Kidney (tissue), 14 donors: Measurements from ENCODE around the gene OR5J2. TPM values are rescaled to one million over a fixed set of nuclear protein-coding genes. Genes with fewer than 3 reads are reported as not detected.

Experiments used
- DNase-seq, 5 donors: peaks; one replicate each; pipeline ENCODE4 v3.0.0-alpha.2; 2013 to 2020
- FAIRE-seq: peaks from 2 replicates; lab custom pipeline; 2012; peaks lifted over from hg19 to GRCh38; lab: Jason Lieb, UNC
- H3K27ac ChIP-seq, 2 donors: one replicate each; pipeline ENCODE4 v1.7.0; 2013; ENCODE audit warnings: low read depth in 2 of 2, low read length in 2 of 2, inconsistent platforms in 1 of 2
- H3K27me3 ChIP-seq: one replicate; pipeline ENCODE4 v1.7.1; 2013; ENCODE audit warnings: low read length, inconsistent platforms; ENCODE audit not compliant: control insufficient read depth, insufficient read depth
- H3K36me3 ChIP-seq, 3 donors: one replicate each; pipeline versions ENCODE4 v1.7.0 to v1.7.1; 2013; ENCODE audit warnings: low read length in 3 of 3, control low read depth in 1 of 3, inconsistent platforms in 1 of 3; ENCODE audit not compliant: insufficient read depth in 3 of 3, control insufficient read depth in 2 of 3
- H3K4me1 ChIP-seq, 3 donors: one replicate each; pipeline versions ENCODE4 v1.7.0 to v1.7.1; 2013; ENCODE audit warnings: low read length in 3 of 3, inconsistent platforms in 1 of 3, low read depth in 1 of 3; ENCODE audit not compliant: control insufficient read depth in 2 of 3, insufficient read depth in 2 of 3
- H3K4me3 ChIP-seq, 3 donors: one replicate each; pipeline versions ENCODE4 v1.7.0 to v1.8.1; 2013; ENCODE audit warnings: low read length in 3 of 3, control low read depth in 1 of 3, inconsistent platforms in 1 of 3
- H3K9ac ChIP-seq, 3 donors: one replicate each; pipeline versions ENCODE4 v1.7.0 to v1.7.1; 2013; ENCODE audit warnings: low read length in 3 of 3, control low read depth in 1 of 3, inconsistent platforms in 1 of 3
- H3K9me3 ChIP-seq, 3 donors: one replicate each; pipeline versions ENCODE4 v1.7.0 to v1.7.1; 2013; ENCODE audit warnings: low read length in 3 of 3, control low read depth in 1 of 3, inconsistent platforms in 1 of 3; ENCODE audit not compliant: control insufficient read depth in 2 of 3, insufficient read depth in 1 of 3
- intact Hi-C: fragments of 100-400 bp; cut with DNase I; formaldehyde crosslinking; loops from one replicate; pipeline ENCODE4 v1.11.1; 2022
- polyA plus RNA-seq: library from polyadenylated mRNA; stranded (reverse); fragments of 350-450 nt; fragmentation: Illumina TruSeq; extraction: RNeasy Lipid Tissue Mini Kit (QIAGEN cat#74804); gene quantifications from one replicate; pipeline ENCODE4 v1.2.3, GENCODE V29; 2014; ENCODE audit warnings: low read depth, low replicate concordance; ENCODE audit not compliant: insufficient read depth
- total RNA-seq: library from RNA; stranded (reverse); fragmentation: NEBNext Ultra II Directional; extraction: Animal tissue kit (Norgen Biotek cat#: 25700); gene quantifications from one replicate; pipeline ENCODE4 v1.2.1, GENCODE V29; 2021
- TF ChIP-seq, protein P1 (sequence below): IDR thresholded peaks from 3 replicates; pipeline ENCODE4 v1.5.1; 2012; ENCODE audit warnings: mild to moderate bottlenecking, moderate library complexity, borderline replicate concordance; ENCODE audit not compliant: insufficient read depth; ENCODE audit errors: extremely low read depth
- donor health status: control.
- donor health status: control.
- donor health status: control.
- donor health status: control.
- donor health status: control.
- donor health status: DM: yes; HTN: yes; CAD: no.
- donor health status: Normal renal cell carcinoma (clear cell type).

The OR5J2 gene
- total and polyA plus RNA-seq, 2 donors from 2014 or later: not detected

DNA sequence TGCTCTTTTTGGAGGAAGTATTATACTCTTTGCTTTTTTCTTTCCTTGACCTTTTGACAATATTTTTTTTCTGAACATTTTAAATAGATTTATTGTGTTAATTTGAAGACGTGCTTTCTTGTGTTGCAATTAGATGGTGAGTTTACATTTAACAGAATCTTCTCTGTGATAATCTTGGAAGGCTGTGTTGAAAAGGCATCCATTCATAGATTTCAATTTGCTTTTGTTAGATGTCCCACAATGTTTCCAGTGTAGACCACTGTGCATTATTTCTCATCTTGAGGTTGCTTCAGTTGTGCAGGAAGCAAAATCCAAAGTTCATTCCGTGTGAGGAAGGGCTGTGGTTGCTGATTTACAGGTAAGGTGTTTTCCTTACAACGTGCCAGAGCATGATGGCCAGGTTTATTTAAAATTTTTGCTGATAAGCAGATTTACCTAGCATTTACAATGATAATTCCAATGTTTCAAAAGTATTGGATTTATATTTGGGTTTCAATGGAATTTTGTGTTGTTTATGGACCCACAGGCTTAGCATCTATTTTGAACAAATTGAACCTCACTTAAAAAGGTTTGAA is 4.1 kb upstream of the OR5J2 start:
- intact Hi-C loops: no loop called here
- Histone ChIP-seq H3K4me1 (no peaks in the 10 kb centered on the region), H3K27me3 (no peaks in the 10 kb centered on the region), H3K9ac (no peak overlapping the region), H3K4me3 (no peak overlapping the region), H3K36me3 (no peaks in the 10 kb centered on the region), H3K9me3 (peaks cover 0 to 2% (median 0%) of the 10 kb centered on the region in 3 donors), H3K27ac (no peak overlapping the region)
- TF ChIP-seq, protein P1, sequence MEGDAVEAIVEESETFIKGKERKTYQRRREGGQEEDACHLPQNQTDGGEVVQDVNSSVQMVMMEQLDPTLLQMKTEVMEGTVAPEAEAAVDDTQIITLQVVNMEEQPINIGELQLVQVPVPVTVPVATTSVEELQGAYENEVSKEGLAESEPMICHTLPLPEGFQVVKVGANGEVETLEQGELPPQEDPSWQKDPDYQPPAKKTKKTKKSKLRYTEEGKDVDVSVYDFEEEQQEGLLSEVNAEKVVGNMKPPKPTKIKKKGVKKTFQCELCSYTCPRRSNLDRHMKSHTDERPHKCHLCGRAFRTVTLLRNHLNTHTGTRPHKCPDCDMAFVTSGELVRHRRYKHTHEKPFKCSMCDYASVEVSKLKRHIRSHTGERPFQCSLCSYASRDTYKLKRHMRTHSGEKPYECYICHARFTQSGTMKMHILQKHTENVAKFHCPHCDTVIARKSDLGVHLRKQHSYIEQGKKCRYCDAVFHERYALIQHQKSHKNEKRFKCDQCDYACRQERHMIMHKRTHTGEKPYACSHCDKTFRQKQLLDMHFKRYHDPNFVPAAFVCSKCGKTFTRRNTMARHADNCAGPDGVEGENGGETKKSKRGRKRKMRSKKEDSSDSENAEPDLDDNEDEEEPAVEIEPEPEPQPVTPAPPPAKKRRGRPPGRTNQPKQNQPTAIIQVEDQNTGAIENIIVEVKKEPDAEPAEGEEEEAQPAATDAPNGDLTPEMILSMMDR: no peak
- FAIRE-seq (no peak), DNase-seq (peak in 1 of 5 donors; percentile 0)

GRCh38 chr11:56183459-56183858 is 7.0 kb downstream of the OR5J2 start:
- H3K27me3 ChIP-seq: no peaks in the 10 kb centered on the region
- no peak overlapping the region for H3K4me3 ChIP-seq
- DNase-seq (no peak), FAIRE-seq (no peak)
- no peak overlapping the region for H3K27ac ChIP-seq
- H3K9me3 ChIP-seq: no peaks in the 10 kb centered on the region
- intact Hi-C loops: no loop called here
- H3K4me1 ChIP-seq: no peaks in the 10 kb centered on the region
- H3K36me3 ChIP-seq: no peaks in the 10 kb centered on the region
- no peak overlapping the region for H3K9ac ChIP-seq
- TF ChIP-seq, protein P1: no peak

- FAIRE-seq (no peak), DNase-seq (no peak)
- TF ChIP-seq, protein P1: no peak
- Histone ChIP-seq H3K4me3 (no peak overlapping the region), H3K27ac (no peak overlapping the region), H3K27me3 (no peaks in the 10 kb centered on the region), H3K9me3 (peaks cover 0 to 3% (median 3%) of the 10 kb centered on the region in 3 donors), H3K36me3 (no peaks in the 10 kb centered on the region), H3K9ac (no peak overlapping the region), H3K4me1 (no peaks in the 10 kb centered on the region)
- intact Hi-C loops: no loop called here
Observed at GRCh38 chr11:56188602-56189001, 12.2 kb downstream of the OR5J2 start.

- Histone ChIP-seq H3K4me1 (no peaks in the 10 kb centered on the region), H3K36me3 (no peaks in the 10 kb centered on the region), H3K9ac (no peak overlapping the region), H3K9me3 (no peaks in the 10 kb centered on the region), H3K27me3 (no peaks in the 10 kb centered on the region), H3K4me3 (no peak overlapping the region), H3K27ac (no peak overlapping the region)
- FAIRE-seq: no peak
- TF ChIP-seq, protein P1: no peak
- DNase-seq: no peak
- intact Hi-C loops: no loop called here
Observed at GRCh38 chr11:56196705-56197104, 20.3 kb downstream of the OR5J2 start.
